MM.1S (cell line): ENCODE results near the gene AMOTL2.

Source experiments
- EZH2 ChIP-seq: fragments of 300-600 bp; sonication (generic); optimal IDR thresholded peaks from 2 replicates; pipeline ENCODE3; 2017; ENCODE audit warnings: low read depth, mild to moderate bottlenecking, antibody characterized with exemption, low read length, mixed read lengths
- TF ChIP-seq, protein P1 (sequence below): fragments of 300-600 bp; sonication (generic); IDR thresholded peaks from 2 replicates; pipeline ENCODE4 v1.5.1; 2016; ENCODE audit warnings: antibody characterized with exemption, low read length, mixed read lengths

DNA sequence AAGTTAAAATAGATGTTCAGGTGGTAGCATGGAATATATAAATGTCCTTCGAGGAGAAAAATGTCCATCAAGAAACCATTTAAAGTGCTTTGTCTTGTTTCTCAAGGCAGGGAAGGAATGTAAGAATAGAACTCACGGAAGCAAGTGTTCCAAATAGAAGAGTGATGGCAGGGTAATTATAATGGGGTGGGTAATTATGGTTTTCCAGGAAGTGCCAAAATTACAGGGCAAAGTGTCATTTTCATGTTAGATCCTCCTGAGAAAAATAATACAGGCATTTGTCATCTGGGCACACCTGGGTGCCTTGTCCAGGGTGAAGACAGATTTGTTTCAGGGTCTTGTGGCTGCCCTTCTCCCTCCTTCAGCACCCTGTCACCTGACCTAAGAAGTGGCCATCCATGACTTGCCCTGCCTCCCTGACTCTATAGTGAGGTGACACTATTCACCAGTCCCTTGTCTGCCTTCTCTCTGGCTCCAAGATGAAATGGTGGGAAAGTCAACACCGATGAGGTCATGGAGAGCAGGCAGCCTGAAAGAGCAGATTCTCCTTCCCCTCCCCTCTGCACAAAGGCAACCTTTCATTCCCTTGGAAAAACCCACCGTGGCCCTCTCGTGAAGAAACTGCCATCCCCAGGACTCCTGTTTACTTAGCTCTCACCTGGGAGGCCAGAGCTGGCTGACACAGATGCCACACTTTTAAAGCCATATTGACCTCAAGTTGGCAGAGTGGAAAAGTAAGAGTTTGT is 45.1 kb upstream of the AMOTL2 start:
- TF ChIP-seq, protein P1, sequence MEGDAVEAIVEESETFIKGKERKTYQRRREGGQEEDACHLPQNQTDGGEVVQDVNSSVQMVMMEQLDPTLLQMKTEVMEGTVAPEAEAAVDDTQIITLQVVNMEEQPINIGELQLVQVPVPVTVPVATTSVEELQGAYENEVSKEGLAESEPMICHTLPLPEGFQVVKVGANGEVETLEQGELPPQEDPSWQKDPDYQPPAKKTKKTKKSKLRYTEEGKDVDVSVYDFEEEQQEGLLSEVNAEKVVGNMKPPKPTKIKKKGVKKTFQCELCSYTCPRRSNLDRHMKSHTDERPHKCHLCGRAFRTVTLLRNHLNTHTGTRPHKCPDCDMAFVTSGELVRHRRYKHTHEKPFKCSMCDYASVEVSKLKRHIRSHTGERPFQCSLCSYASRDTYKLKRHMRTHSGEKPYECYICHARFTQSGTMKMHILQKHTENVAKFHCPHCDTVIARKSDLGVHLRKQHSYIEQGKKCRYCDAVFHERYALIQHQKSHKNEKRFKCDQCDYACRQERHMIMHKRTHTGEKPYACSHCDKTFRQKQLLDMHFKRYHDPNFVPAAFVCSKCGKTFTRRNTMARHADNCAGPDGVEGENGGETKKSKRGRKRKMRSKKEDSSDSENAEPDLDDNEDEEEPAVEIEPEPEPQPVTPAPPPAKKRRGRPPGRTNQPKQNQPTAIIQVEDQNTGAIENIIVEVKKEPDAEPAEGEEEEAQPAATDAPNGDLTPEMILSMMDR = no peak
- TF ChIP-seq EZH2 = no peak
